HEK293T (cell line): Measurements from ENCODE around the gene SNAPC4.

Source experiments
- FOXM1 ChIP-seq: fragments of 450-650 bp; IDR thresholded peaks from 2 replicates; pipeline ENCODE4 v1.6.1; 2017; ENCODE audit warnings: mild to moderate bottlenecking, borderline replicate concordance
- TARDBP ChIP-seq: fragments of 450-650 bp; IDR thresholded peaks from 2 replicates; pipeline ENCODE4 v1.6.1; 2016
- TF ChIP-seq, protein P1 (sequence below): fragments of 450-650 bp; IDR thresholded peaks from 2 replicates; pipeline ENCODE4 v1.6.1; 2016

DNA sequence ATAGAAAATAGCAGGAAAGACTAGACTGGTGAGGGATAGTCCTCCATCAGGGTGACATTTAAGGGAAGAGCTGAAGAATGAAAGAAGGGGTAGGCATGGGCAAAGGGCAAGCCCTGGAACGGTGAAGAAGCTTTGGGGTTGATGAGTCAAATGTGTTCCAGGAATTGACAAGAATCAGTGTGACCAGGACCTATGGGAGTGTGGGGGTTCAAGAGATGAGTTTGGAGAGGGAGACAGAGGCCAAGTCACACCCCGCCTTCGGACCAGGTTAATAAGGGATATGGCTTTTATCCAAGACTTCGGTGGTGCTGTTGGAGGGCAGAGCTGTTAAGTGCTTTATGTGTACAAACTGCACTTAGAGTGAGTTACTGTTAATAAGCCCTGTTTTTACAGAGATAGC, 11.4 kb upstream of the SNAPC4 start:
- TF ChIP-seq FOXM1: no peak
- TF ChIP-seq TARDBP: no peak
- TF ChIP-seq, protein P1, sequence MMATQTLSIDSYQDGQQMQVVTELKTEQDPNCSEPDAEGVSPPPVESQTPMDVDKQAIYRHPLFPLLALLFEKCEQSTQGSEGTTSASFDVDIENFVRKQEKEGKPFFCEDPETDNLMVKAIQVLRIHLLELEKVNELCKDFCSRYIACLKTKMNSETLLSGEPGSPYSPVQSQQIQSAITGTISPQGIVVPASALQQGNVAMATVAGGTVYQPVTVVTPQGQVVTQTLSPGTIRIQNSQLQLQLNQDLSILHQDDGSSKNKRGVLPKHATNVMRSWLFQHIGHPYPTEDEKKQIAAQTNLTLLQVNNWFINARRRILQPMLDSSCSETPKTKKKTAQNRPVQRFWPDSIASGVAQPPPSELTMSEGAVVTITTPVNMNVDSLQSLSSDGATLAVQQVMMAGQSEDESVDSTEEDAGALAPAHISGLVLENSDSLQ: no peak
